Kidney (tissue), 14 donors: Measurements from ENCODE around the gene DNASE1L1. TPM values are rescaled to one million over a fixed set of nuclear protein-coding genes. Genes with fewer than 3 reads are reported as not detected.

ENCODE experiments used
- DNase-seq, 5 donors: peaks; one replicate each; pipeline ENCODE4 v3.0.0-alpha.2; 2013 to 2020
- FAIRE-seq: peaks from 2 replicates; lab custom pipeline; 2012; peaks lifted over from hg19 to GRCh38; lab: Jason Lieb, UNC
- H3K27ac ChIP-seq, 2 donors: one replicate each; pipeline ENCODE4 v1.7.0; 2013; ENCODE audit warnings: low read depth in 2 of 2, low read length in 2 of 2, inconsistent platforms in 1 of 2
- H3K27me3 ChIP-seq: one replicate; pipeline ENCODE4 v1.7.1; 2013; ENCODE audit warnings: low read length, inconsistent platforms; ENCODE audit not compliant: control insufficient read depth, insufficient read depth
- H3K36me3 ChIP-seq, 3 donors: one replicate each; pipeline versions ENCODE4 v1.7.0 to v1.7.1; 2013; ENCODE audit warnings: low read length in 3 of 3, control low read depth in 1 of 3, inconsistent platforms in 1 of 3; ENCODE audit not compliant: insufficient read depth in 3 of 3, control insufficient read depth in 2 of 3
- H3K4me1 ChIP-seq, 3 donors: one replicate each; pipeline versions ENCODE4 v1.7.0 to v1.7.1; 2013; ENCODE audit warnings: low read length in 3 of 3, inconsistent platforms in 1 of 3, low read depth in 1 of 3; ENCODE audit not compliant: control insufficient read depth in 2 of 3, insufficient read depth in 2 of 3
- H3K4me3 ChIP-seq, 3 donors: one replicate each; pipeline versions ENCODE4 v1.7.0 to v1.8.1; 2013; ENCODE audit warnings: low read length in 3 of 3, control low read depth in 1 of 3, inconsistent platforms in 1 of 3
- H3K9ac ChIP-seq, 3 donors: one replicate each; pipeline versions ENCODE4 v1.7.0 to v1.7.1; 2013; ENCODE audit warnings: low read length in 3 of 3, control low read depth in 1 of 3, inconsistent platforms in 1 of 3
- H3K9me3 ChIP-seq, 3 donors: one replicate each; pipeline versions ENCODE4 v1.7.0 to v1.7.1; 2013; ENCODE audit warnings: low read length in 3 of 3, control low read depth in 1 of 3, inconsistent platforms in 1 of 3; ENCODE audit not compliant: control insufficient read depth in 2 of 3, insufficient read depth in 1 of 3
- CTCF ChIP-seq: IDR thresholded peaks from 3 replicates; pipeline ENCODE4 v1.5.1; 2012; ENCODE audit warnings: mild to moderate bottlenecking, moderate library complexity, borderline replicate concordance; ENCODE audit not compliant: insufficient read depth; ENCODE audit errors: extremely low read depth
- intact Hi-C: fragments of 100-400 bp; cut with DNase I; formaldehyde crosslinking; loops from one replicate; pipeline ENCODE4 v1.11.1; 2022
- polyA plus RNA-seq: library from polyadenylated mRNA; stranded (reverse); fragments of 350-450 nt; fragmentation: Illumina TruSeq; extraction: RNeasy Lipid Tissue Mini Kit (QIAGEN cat#74804); gene quantifications from one replicate; pipeline ENCODE4 v1.2.3, GENCODE V29; 2014; ENCODE audit warnings: low read depth, low replicate concordance; ENCODE audit not compliant: insufficient read depth
- total RNA-seq: library from RNA; stranded (reverse); fragmentation: NEBNext Ultra II Directional; extraction: Animal tissue kit (Norgen Biotek cat#: 25700); gene quantifications from one replicate; pipeline ENCODE4 v1.2.1, GENCODE V29; 2021
- donor health status: control.
- donor health status: control.
- donor health status: control.
- donor health status: control.
- donor health status: control.
- donor health status: DM: yes; HTN: yes; CAD: no.
- donor health status: Normal renal cell carcinoma (clear cell type).

Gene DNASE1L1
- total and polyA plus RNA-seq, 2 donors from 2014 or later = 28.0 to 33.8 TPM

- FAIRE-seq (no peak), DNase-seq (no peak)
- Histone ChIP-seq H3K27ac (no peak overlapping the region), H3K27me3 (no peaks in the 10 kb centered on the region), H3K4me3 (no peak overlapping the region), H3K36me3 (peaks cover 2 to 22% (median 11%) of the 10 kb centered on the region in 3 donors), H3K9ac (no peak overlapping the region), H3K9me3 (no peaks in the 10 kb centered on the region), H3K4me1 (no peaks in the 10 kb centered on the region)
- no peak for TF ChIP-seq CTCF
- intact Hi-C loops = no loop called here
These were observed 46.8 kb downstream of the DNASE1L1 start for GRCh38 chrX:154362085-154362742.

DNA sequence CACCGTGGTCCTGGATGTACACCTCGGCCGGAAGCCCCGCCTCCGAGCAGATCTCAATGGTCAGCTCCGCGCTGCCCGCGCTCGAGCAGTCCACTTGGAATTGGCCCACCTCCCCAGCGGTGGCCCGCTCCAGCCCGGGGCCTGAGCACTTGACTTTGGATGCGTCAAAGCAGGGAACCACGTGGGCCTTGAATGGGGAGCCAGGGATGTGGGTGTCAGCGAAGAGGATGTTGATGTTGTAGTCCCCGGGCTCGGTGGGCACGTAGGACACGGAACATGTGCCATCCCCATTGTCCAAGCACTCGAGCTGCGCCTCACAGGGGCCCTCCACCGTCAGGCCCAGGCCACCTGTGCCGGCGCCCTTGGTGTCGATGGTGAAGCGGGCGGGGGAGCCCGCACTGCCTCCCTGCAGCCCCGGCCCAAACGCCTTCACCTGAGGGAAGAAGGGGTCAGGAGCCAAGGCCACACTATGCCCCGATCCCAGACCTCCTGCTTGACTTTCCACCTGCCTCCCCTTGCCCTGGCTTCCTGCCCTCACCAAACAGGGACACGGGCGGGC is 48.8 kb downstream of the DNASE1L1 start:
- H3K4me3 ChIP-seq = no peak overlapping the region
- H3K9me3 ChIP-seq = no peaks in the 10 kb centered on the region
- H3K36me3 ChIP-seq = peaks cover 2 to 17% (median 11%) of the 10 kb centered on the region in 3 donors
- no peaks in the 10 kb centered on the region for H3K27me3 ChIP-seq
- DNase-seq (no peak), FAIRE-seq (no peak)
- no peak overlapping the region for H3K27ac ChIP-seq
- no peak overlapping the region for H3K9ac ChIP-seq
- intact Hi-C loops = no loop called here
- TF ChIP-seq CTCF = no peak
- H3K4me1 ChIP-seq = no peaks in the 10 kb centered on the region

- DNase-seq = no peak
- intact Hi-C loops = no loop called here
- Histone ChIP-seq H3K27ac (no peak overlapping the region), H3K9me3 (no peaks in the 10 kb centered on the region), H3K36me3 (peaks cover 2 to 17% (median 11%) of the 10 kb centered on the region in 3 donors), H3K4me1 (no peaks in the 10 kb centered on the region), H3K4me3 (no peak overlapping the region), H3K27me3 (no peaks in the 10 kb centered on the region), H3K9ac (no peak overlapping the region)
- no peak for TF ChIP-seq CTCF
- no peak for FAIRE-seq
These were observed 49.5 kb downstream of the DNASE1L1 start for GRCh38 chrX:154359362-154360154.
